Amygdala (tissue), 56 donors: ENCODE data around the gene METTL21A.

ENCODE experiments used
- DNase-seq, 56 donors: peaks; one replicate each; lab custom pipeline; 2025; lab: John Stamatoyannopoulos, UW

The METTL21A gene

GRCh38 chr2:207565736-207566500 is 59.3 kb downstream of the METTL21A start:
- DNase-seq, result no peak
